GM23338 (cell line): ENCODE data around the gene TP73. TPM values are rescaled to one million over a fixed set of nuclear protein-coding genes. Genes with fewer than 3 reads are reported as not detected.

Experiments used
- ATAC-seq: fragments of 200-7000 bp; cut with Tn5 transposase; 3 replicates; pipeline ENCODE4 v1.9.1; 2020
- DNase-seq: peaks from one replicate; pipeline ENCODE4 v3.0.0-alpha.2; 2015; ENCODE audit warnings: low spot score
- H2AFZ ChIP-seq: fragments of 200-600 bp; sonication (generic); 2 replicates; pipeline ENCODE4 v1.8.0; 2016; ENCODE audit warnings: antibody characterized with exemption, mild to moderate bottlenecking, moderate library complexity
- H3F3A ChIP-seq: fragments of 200-600 bp; sonication (generic); replicated peaks from 2 replicates; pipeline ENCODE4 v1.8.0; 2017; ENCODE audit warnings: antibody characterized with exemption, mixed run types, low read depth
- H3K27ac ChIP-seq: fragments of 200-600 bp; sonication (generic); 2 replicates; pipeline ENCODE4 v1.6.1; 2016; ENCODE audit warnings: low read depth
- H3K27me3 ChIP-seq: fragments of 200-600 bp; sonication (generic); 2 replicates; pipeline ENCODE4 v1.8.0; 2016; ENCODE audit warnings: mild to moderate bottlenecking, mixed run types, moderate library complexity; ENCODE audit not compliant: insufficient read depth
- H3K36me3 ChIP-seq: fragments of 200-600 bp; sonication (generic); 2 replicates; pipeline ENCODE4 v1.8.0; 2016; ENCODE audit warnings: mild to moderate bottlenecking; ENCODE audit not compliant: insufficient read depth
- H3K4me1 ChIP-seq: fragments of 200-600 bp; sonication (generic); 2 replicates; pipeline ENCODE4 v1.8.0; 2016; ENCODE audit warnings: mild to moderate bottlenecking, moderate library complexity; ENCODE audit not compliant: insufficient read depth
- H3K4me2 ChIP-seq: fragments of 200-600 bp; sonication (generic); 2 replicates; pipeline ENCODE4 v1.7.1; 2017; ENCODE audit warnings: mixed run types
- H3K4me3 ChIP-seq: fragments of 200-600 bp; sonication (generic); 2 replicates; pipeline ENCODE4 v1.6.1; 2016; ENCODE audit warnings: mixed run types
- H3K79me2 ChIP-seq: fragments of 200-600 bp; sonication (generic); replicated peaks from 2 replicates; pipeline ENCODE4 v1.8.0; 2017; ENCODE audit warnings: mild to moderate bottlenecking; ENCODE audit not compliant: insufficient read depth
- H3K9me2 ChIP-seq: fragments of 200-600 bp; sonication (generic); 2 replicates; pipeline ENCODE4 v1.8.0; 2017; ENCODE audit not compliant: insufficient read depth
- H4K20me1 ChIP-seq: fragments of 200-600 bp; sonication (generic); replicated peaks from 2 replicates; pipeline ENCODE4 v1.8.0; 2017; ENCODE audit warnings: mild to moderate bottlenecking; ENCODE audit not compliant: insufficient read depth
- H3K27ac Mint-ChIP-seq: 2 replicates; pipeline ENCODE4 v1.8.0; 2020; ENCODE audit warnings: inconsistent platforms, mild to moderate bottlenecking, moderate library complexity, mixed read lengths
- H3K27me3 Mint-ChIP-seq: 3 replicates; pipeline ENCODE4 v1.8.0; 2022; ENCODE audit warnings: low read depth, mild to moderate bottlenecking, moderate library complexity, mixed read lengths, inconsistent platforms; ENCODE audit not compliant: insufficient read depth, poor library complexity
- H3K36me3 Mint-ChIP-seq: 3 replicates; pipeline ENCODE4 v1.8.0; 2021; ENCODE audit warnings: low read depth, mild to moderate bottlenecking, inconsistent platforms, moderate library complexity, mixed read lengths
- H3K4me1 Mint-ChIP-seq: 3 replicates; pipeline ENCODE4 v1.8.0; 2020; ENCODE audit warnings: mild to moderate bottlenecking, inconsistent platforms, mixed read lengths
- H3K4me3 Mint-ChIP-seq: 3 replicates; pipeline ENCODE4 v1.8.0; 2021; ENCODE audit warnings: moderate library complexity, mild to moderate bottlenecking, inconsistent platforms, mixed read lengths
- H3K9me3 Mint-ChIP-seq: 3 replicates; pipeline ENCODE4 v1.8.0; 2020; ENCODE audit warnings: moderate library complexity, mild to moderate bottlenecking, inconsistent platforms, mixed read lengths
- EZH2 ChIP-seq: fragments of 200-600 bp; sonication (generic); IDR thresholded peaks from one replicate; pipeline ENCODE4 v1.8.0; 2017; ENCODE audit warnings: antibody characterized with exemption, mild to moderate bottlenecking, low read depth; ENCODE audit not compliant: unreplicated experiment
- NANOG ChIP-seq: IDR thresholded peaks from 2 replicates; pipeline ENCODE4 v1.6.1; 2016; ENCODE audit warnings: antibody characterized with exemption, borderline replicate concordance
- STAT1 ChIP-seq: IDR thresholded peaks from one replicate; pipeline ENCODE4 v1.6.1; 2016; ENCODE audit warnings: antibody characterized with exemption; ENCODE audit not compliant: unreplicated experiment
- ZNF114 ChIP-seq: fragments of 250-450 bp; sonication (Bioruptor Pico); IDR thresholded peaks from 2 replicates; pipeline ENCODE4 v1.5.0; 2020; ENCODE audit warnings: mild to moderate bottlenecking, moderate library complexity
- ZNF331 ChIP-seq: fragments of 250-450 bp; sonication (Bioruptor Pico); IDR thresholded peaks from 2 replicates; pipeline ENCODE4 v1.5.0; 2020; ENCODE audit warnings: low read depth, mild to moderate bottlenecking, moderate library complexity
- ZNF462 ChIP-seq: fragments of 250-450 bp; sonication (Bioruptor Pico); IDR thresholded peaks from 2 replicates; pipeline ENCODE4 v1.5.0; 2020; ENCODE audit warnings: mild to moderate bottlenecking, moderate library complexity
- polyA plus RNA-seq: library from polyadenylated mRNA; unstranded; fragments of >200 nt; fragmentation: Nextera tagmentation; extraction: Ambion mirVana; gene quantifications from 2 replicates; pipeline ENCODE4 v1.2.1, GENCODE V29; 2016
- total RNA-seq: library from RNA; depleted of rRNA; stranded (reverse); fragments of >200 nt; shearing (Covaris generic); gene quantifications from 2 replicates; pipeline ENCODE4 v1.2.3, GENCODE V29; 2014
- TF ChIP-seq, protein P1 (sequence below), 2 experiments: fragments of 200-600 bp in 1 of 2; sonication (generic) in 1 of 2; conservative IDR thresholded peaks; 2 replicates each; pipeline versions ENCODE4 v1.5.1 to v1.6.1; 2016 to 2017; ENCODE audit warnings: antibody characterized with exemption in 2 of 2, low read depth in 2 of 2, mild to moderate bottlenecking in 2 of 2, moderate library complexity in 1 of 2
- TF ChIP-seq, protein P2 (sequence below): IDR thresholded peaks from 2 replicates; pipeline ENCODE4 v1.6.1; 2016; ENCODE audit warnings: antibody characterized with exemption

TP73 gene
- total and polyA plus RNA-seq, 2 experiments from 2014 or later, result 1.4 to 3.4 TPM

DNA sequence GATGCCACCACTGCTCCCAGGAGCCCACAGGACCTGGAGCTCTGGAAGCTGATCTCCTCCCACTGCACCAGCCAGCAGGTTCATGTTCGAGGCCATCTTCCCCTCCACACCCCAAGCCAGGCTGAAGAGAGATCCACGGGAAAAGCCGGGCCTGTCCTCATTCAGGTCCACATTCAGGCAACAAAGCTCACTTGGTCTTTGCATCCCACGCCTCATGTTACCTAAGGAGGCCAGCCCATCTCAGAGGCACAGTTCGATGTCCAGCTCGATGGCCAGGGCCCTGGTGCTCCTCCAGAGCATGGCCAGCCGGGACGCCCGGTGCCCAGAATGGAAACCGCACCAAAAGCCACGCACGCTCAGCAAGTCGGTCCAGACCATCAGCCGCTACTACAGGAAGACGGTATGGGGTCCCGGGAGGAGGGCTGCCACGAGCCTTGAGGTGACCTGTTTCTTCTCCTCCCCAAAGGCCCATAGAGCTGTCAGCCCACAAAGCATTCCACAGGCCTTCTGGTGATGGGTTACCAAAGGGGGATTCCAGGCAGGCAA lies 100.2 kb downstream of the TP73 start, which contains the start of gene CCDC27 (continued):
- TF ChIP-seq, protein P1, sequence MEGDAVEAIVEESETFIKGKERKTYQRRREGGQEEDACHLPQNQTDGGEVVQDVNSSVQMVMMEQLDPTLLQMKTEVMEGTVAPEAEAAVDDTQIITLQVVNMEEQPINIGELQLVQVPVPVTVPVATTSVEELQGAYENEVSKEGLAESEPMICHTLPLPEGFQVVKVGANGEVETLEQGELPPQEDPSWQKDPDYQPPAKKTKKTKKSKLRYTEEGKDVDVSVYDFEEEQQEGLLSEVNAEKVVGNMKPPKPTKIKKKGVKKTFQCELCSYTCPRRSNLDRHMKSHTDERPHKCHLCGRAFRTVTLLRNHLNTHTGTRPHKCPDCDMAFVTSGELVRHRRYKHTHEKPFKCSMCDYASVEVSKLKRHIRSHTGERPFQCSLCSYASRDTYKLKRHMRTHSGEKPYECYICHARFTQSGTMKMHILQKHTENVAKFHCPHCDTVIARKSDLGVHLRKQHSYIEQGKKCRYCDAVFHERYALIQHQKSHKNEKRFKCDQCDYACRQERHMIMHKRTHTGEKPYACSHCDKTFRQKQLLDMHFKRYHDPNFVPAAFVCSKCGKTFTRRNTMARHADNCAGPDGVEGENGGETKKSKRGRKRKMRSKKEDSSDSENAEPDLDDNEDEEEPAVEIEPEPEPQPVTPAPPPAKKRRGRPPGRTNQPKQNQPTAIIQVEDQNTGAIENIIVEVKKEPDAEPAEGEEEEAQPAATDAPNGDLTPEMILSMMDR (conservative IDR thresholded peaks at IDR 0.05; ENCODE audit: low read depth in 2 of 2), result no peak
- TF ChIP-seq EZH2 (no peak), NANOG (no peak), STAT1 (no peak)
- TF ChIP-seq, protein P2, sequence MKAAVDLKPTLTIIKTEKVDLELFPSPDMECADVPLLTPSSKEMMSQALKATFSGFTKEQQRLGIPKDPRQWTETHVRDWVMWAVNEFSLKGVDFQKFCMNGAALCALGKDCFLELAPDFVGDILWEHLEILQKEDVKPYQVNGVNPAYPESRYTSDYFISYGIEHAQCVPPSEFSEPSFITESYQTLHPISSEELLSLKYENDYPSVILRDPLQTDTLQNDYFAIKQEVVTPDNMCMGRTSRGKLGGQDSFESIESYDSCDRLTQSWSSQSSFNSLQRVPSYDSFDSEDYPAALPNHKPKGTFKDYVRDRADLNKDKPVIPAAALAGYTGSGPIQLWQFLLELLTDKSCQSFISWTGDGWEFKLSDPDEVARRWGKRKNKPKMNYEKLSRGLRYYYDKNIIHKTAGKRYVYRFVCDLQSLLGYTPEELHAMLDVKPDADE, result no peak

GRCh38 chr1:3753656-3754454 lies 101.5 kb downstream of the TP73 start:
- H3K36me3 Mint-ChIP-seq, result no peaks in the 10 kb centered on the region

More at GRCh38 chr1:3753656-3754454, 101.5 kb downstream of the TP73 start:
- H3K27ac ChIP-seq, result no peak overlapping the region
- no peaks in the 10 kb centered on the region for H3K9me2 ChIP-seq
- no peaks in the 10 kb centered on the region for H3K27me3 ChIP-seq
- H3K36me3 ChIP-seq, result no peaks in the 10 kb centered on the region
- H3F3A ChIP-seq, result no peaks in the 10 kb centered on the region
- H3K4me1 ChIP-seq, result no peaks in the 10 kb centered on the region
- Mint-ChIP-seq H3K27ac (no peak overlapping the region), H3K4me3 (no peak overlapping the region), H3K4me1 (no peaks in the 10 kb centered on the region), H3K27me3 (peaks cover 13% of the 10 kb centered on the region), H3K9me3 (no peaks in the 10 kb centered on the region)
- DNase-seq (no peak), ATAC-seq (no peak)
- no peaks in the 10 kb centered on the region for H4K20me1 ChIP-seq
- H3K79me2 ChIP-seq, result no peaks in the 10 kb centered on the region
- H2AFZ ChIP-seq, result no peak overlapping the region
- H3K4me3 ChIP-seq, result no peak overlapping the region
- H3K4me2 ChIP-seq, result no peak overlapping the region
- TF ChIP-seq EZH2, result no peak
- TF ChIP-seq ZNF462 (CRISPR knock-in tag), result no peak
- no peak for TF ChIP-seq NANOG
- no peak for TF ChIP-seq ZNF331 (CRISPR knock-in tag)
- TF ChIP-seq, protein P1 (conservative IDR thresholded peaks at IDR 0.05; ENCODE audit: low read depth in 2 of 2), result no peak
- TF ChIP-seq STAT1, result no peak
- TF ChIP-seq ZNF114 (CRISPR knock-in tag), result no peak
